GM12801 (cell line): ENCODE data around the gene TMBIM6.

Source experiments
- CTCF ChIP-seq: IDR thresholded peaks from one replicate; pipeline ENCODE4 v1.5.1; 2011; ENCODE audit warnings: control low read depth; ENCODE audit not compliant: insufficient read length; ENCODE audit errors: extremely low read depth

The TMBIM6 gene

GRCh38 chr12:49716553-49716952 lies 24.8 kb upstream of the TMBIM6 start:
- TF ChIP-seq CTCF: no peak

GRCh38 chr12:49720214-49720613 lies 21.1 kb upstream of the TMBIM6 start:
- no peak for TF ChIP-seq CTCF

GRCh38 chr12:49728446-49728845 lies 12.9 kb upstream of the TMBIM6 start:
- TF ChIP-seq CTCF: no peak

- TF ChIP-seq CTCF: no peak
These were observed 11.3 kb upstream of the TMBIM6 start for GRCh38 chr12:49730050-49730449.

- no peak for TF ChIP-seq CTCF
These were observed 10.7 kb upstream of the TMBIM6 start for GRCh38 chr12:49730568-49731101.

- no peak for TF ChIP-seq CTCF
These were observed 7.9 kb upstream of the TMBIM6 start for GRCh38 chr12:49733219-49734017.

GRCh38 chr12:49741882-49742620 lies 694 bp downstream of the TMBIM6 start:
- TF ChIP-seq CTCF: no peak
